HG03139 (cell line): ENCODE data around the gene ADARB2.

Source experiments
- ATAC-seq: cut with Tn5 transposase; IDR thresholded peaks from one replicate; pipeline ENCODE4 v1.9.1; 2021; ENCODE audit not compliant: unreplicated experiment

ADARB2 gene

GRCh38 chr10:1736144-1736971 lies 967 bp downstream of the ADARB2 start:
- no peak for ATAC-seq

GRCh38 chr10:1735562-1735961 lies 1.8 kb downstream of the ADARB2 start:
- ATAC-seq: no peak

- no peak for ATAC-seq
Observed at GRCh38 chr10:1734288-1734687, 3.0 kb downstream of the ADARB2 start.

- no peak for ATAC-seq
Observed at GRCh38 chr10:1733720-1734119, 3.6 kb downstream of the ADARB2 start.

- no peak for ATAC-seq
Observed at GRCh38 chr10:1732564-1732996, 4.7 kb downstream of the ADARB2 start.

GRCh38 chr10:1731592-1731991 lies 5.7 kb downstream of the ADARB2 start:
- no peak for ATAC-seq

- ATAC-seq: no peak
Observed at GRCh38 chr10:1729751-1730150, 7.6 kb downstream of the ADARB2 start.

GRCh38 chr10:1726861-1727260 lies 10.5 kb downstream of the ADARB2 start:
- no peak for ATAC-seq

GRCh38 chr10:1724921-1725488 lies 12.3 kb downstream of the ADARB2 start:
- no peak for ATAC-seq

- ATAC-seq: no peak
Observed at GRCh38 chr10:1716839-1717238, 20.5 kb downstream of the ADARB2 start.

GRCh38 chr10:1715821-1716220 lies 21.5 kb downstream of the ADARB2 start:
- no peak for ATAC-seq

- ATAC-seq: no peak
Observed at GRCh38 chr10:1712944-1713671, 24.2 kb downstream of the ADARB2 start.

- ATAC-seq: no peak
Observed at GRCh38 chr10:1712314-1712713, 25.0 kb downstream of the ADARB2 start.

- no peak for ATAC-seq
Observed at GRCh38 chr10:1709161-1709560, 28.2 kb downstream of the ADARB2 start.

- ATAC-seq: no peak
Observed at GRCh38 chr10:1708746-1709145, 28.6 kb downstream of the ADARB2 start.

- no peak for ATAC-seq
Observed at GRCh38 chr10:1706711-1707110, 30.6 kb downstream of the ADARB2 start.

- ATAC-seq: no peak
Observed at GRCh38 chr10:1706256-1706655, 31.1 kb downstream of the ADARB2 start.

- no peak for ATAC-seq
Observed at GRCh38 chr10:1698185-1698584, 39.1 kb downstream of the ADARB2 start.

GRCh38 chr10:1696106-1696505 lies 41.2 kb downstream of the ADARB2 start:
- no peak for ATAC-seq

- no peak for ATAC-seq
Observed at GRCh38 chr10:1690086-1690485, 47.2 kb downstream of the ADARB2 start.

GRCh38 chr10:1688531-1688930 lies 48.8 kb downstream of the ADARB2 start:
- no peak for ATAC-seq

GRCh38 chr10:1687623-1688150 lies 49.6 kb downstream of the ADARB2 start:
- no peak for ATAC-seq
